ENCODE measurements around the gene SMPDL3A.

SMPDL3A gene

DNA sequence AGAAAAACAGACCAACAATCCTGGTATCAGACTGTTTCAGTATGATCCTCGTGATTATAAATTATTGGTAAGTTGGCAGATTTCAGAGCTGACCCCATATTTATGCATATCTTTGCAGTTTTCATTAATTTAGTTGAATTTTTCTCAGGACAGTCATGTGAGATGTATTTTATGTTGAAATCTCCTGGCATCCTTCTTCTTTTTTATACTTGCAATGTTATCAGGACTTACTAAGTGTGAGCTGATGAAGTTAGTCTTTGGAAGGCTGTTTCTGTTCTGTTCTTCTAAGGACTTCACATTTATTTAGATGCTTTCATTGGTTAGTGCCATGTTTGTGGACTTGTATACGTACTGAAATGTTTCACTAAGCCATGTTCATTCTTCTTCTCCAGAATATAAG lies 17.2 kb downstream of the SMPDL3A start:
- DNase-seq, result no peak

DNA sequence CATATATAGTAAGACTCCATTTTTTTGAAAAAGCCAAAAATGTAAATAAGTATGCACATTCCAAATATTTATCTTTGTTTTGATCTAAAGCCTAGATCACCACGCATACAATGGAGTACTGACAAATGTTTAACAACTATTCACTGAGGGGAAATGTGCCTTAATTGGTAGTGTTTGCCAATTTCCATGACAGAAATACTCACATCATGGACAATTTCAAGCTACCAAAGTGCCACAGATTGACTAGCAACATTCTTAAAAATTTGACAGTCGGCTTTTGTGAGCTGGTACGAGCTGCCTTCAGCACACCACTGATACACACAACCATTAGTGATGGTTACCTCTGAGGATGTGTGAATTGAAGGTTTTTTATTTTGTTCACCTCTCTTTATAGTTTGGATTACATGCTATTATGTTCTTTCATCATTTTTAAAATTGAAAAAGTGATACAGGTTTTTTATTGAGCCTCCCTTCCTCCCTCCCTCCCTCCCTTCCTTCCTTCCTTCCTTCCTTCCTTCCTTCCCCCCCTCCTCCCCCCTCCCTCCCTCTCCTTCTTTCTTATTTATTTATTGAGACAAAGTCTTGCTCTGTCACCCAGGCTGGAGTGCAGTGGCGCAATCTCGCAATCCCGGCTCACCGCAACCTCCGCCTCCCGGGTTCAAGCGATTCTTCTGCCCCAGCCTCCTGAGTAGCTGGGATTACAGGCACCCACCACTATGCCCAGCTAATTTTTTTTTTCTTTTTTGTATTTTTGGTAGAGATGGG lies 19.2 kb downstream of the SMPDL3A start:
- no peak for DNase-seq

GRCh38 chr6:122809001-122809400 lies 19.9 kb downstream of the SMPDL3A start:
- DNase-seq, result no peak

- no peak for DNase-seq
Observed at GRCh38 chr6:122809691-122810090, 20.6 kb downstream of the SMPDL3A start.

GRCh38 chr6:122810189-122810588 lies 21.1 kb downstream of the SMPDL3A start:
- DNase-seq, result no peak

- DNase-seq, result no peak
Observed at GRCh38 chr6:122817358-122817757, 28.3 kb downstream of the SMPDL3A start.

GRCh38 chr6:122817766-122818165 lies 28.7 kb downstream of the SMPDL3A start:
- DNase-seq, result no peak

DNA sequence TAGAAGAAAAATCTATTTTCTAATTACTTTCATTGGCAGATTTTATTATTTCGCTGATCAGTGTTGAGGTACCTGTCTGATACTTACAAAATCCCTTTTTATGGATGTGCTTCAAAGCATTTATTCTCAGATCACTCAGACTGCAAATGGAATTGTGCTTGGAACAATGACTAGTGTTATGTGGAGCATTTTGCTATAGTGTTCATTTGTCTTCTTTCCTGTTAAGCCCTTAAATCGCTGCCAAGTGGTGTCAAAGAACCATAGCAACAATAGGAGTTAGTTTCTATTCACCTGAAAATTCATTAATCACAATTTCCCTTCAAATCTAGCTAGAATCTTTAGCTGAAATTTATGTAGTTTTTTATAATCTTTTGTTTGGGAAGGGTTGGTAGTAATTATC lies 29.8 kb downstream of the SMPDL3A start:
- no peak for DNase-seq

DNA sequence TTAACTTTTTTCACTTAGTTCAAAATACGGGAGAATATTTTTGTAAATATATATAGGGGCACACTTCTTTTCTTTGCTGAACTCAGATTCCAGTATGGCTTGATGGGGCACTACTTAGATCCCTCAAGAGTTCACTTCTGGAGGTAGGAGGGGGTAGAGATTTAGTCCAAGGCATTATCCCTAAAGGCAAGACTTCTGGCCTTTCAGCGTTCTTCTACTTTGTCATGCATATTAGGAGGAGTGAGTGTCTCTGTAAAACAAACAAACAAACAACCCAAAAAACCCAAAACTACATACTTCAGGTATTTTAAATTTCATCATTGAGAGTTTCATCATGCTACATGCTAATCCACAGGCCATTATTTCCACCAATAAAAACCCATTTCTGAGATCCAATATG lies 32.0 kb downstream of the SMPDL3A start:
- DNase-seq, result no peak

DNA sequence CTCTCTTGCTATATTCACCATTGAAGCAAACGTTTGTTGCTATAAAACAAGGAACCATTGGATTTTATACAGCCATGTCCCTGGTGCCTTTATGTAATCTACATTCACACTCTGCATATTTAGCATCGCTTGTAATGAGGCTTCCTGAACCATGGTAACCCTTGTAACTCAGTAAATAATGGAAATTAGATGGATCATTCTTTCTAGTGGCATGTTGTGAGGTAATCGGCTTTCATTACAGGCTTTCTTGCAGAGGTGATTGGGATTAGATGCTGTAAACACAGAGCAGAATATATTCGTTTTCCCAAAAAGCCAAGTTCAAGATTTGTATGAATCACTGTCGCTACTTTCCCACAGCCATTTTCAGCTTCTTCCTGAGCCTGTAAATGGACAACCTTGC lies 36.1 kb downstream of the SMPDL3A start:
- no peak for DNase-seq

DNA sequence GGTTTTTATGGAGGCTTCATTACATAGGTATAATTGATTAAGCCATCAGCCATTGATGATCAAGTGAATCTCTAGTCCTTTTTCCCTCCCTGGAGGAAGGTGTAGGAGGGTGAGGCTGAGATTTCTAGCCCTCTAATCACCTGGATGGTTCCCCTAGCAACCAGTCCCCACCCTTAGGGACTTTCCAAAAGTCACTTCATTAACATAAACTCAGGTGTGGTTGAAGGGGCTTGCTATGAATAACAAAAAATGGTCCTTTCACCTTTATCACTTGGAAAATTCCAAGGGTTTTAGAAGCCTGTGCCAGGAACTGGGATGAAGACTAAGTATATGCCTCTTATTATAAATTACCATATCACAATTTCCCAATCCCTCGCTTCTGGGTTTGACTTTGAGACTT lies 40.4 kb downstream of the SMPDL3A start:
- no peak for DNase-seq

GRCh38 chr6:122831511-122831910 lies 42.5 kb downstream of the SMPDL3A start:
- DNase-seq, result no peak

GRCh38 chr6:122832459-122832858 lies 43.4 kb downstream of the SMPDL3A start:
- no peak for DNase-seq

- no peak for DNase-seq
Observed at GRCh38 chr6:122833021-122833491, 44.0 kb downstream of the SMPDL3A start.

DNA sequence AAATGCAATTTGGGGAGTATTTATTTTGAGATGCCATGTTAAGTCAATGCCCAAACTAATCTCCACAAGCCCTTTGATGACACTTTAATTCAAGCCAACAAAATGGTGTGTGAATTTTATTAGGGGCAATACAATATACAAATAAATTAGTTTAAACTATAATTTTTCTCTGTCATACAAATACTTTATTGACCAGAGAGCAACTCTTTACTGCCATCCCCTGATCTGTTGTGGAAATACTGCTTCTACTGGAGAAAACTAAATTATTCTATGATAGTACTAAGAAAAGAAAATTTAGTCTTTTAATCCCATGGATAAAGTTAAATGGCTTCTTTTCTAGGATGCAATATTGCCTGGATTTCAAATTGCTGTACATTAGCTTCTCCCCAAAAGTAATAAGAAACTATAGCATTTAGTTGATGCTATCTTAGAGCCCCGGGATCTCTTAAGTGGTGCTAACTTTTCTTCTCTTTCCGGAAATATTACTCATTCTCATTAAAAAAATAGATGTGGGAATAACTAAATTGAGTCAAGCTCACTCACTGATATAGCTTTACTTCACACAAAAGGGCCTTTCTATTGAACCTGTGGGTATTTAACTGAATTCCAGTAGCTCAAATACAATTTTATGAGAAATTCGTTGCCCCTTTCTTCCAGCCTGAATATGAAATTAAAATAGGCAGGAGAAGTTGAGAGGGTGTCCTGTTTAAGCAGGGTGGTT lies 49.2 kb downstream of the SMPDL3A start:
- no peak for DNase-seq

DNA sequence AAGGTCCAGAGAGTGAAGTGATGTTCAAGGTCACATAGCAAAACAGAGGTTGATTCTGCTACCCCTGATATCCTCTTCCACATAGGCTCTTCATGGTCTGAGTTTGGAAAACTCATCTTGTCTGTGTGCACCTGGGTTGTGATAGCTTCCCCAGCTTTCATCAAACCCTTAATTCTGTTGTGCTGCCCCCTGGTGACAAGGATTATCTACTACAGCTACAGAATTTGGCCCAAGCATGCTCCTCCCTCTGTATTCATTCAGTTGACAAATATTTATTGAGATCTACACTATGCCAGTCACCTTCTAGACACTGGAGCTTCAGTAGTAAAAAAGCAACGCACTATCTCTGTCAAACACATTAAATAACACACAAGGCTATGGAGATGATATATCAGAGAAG lies 50.4 kb downstream of the SMPDL3A start:
- peak; percentile 0 for DNase-seq

GRCh38 chr6:122839906-122840305 lies 50.8 kb downstream of the SMPDL3A start:
- no peak for DNase-seq

DNA sequence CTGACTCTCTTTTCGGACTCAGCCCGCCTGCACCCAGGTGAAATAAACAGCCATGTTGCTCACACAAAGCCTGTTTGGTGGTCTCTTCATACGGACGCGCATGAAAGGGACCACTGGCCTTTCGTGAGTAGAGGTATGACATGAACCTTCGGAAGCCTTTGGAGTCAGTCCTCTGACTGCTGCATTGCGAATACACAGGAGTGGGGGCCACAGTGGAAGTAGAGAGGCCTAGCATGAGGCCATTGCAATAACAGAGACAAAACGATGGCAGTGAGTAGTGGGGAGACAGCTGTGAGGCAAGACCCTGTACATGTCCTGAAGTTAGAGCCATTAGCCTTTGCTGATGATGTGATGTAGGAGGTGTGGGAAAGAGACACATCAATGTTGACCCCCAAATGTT lies 56.4 kb downstream of the SMPDL3A start:
- no peak for DNase-seq

DNA sequence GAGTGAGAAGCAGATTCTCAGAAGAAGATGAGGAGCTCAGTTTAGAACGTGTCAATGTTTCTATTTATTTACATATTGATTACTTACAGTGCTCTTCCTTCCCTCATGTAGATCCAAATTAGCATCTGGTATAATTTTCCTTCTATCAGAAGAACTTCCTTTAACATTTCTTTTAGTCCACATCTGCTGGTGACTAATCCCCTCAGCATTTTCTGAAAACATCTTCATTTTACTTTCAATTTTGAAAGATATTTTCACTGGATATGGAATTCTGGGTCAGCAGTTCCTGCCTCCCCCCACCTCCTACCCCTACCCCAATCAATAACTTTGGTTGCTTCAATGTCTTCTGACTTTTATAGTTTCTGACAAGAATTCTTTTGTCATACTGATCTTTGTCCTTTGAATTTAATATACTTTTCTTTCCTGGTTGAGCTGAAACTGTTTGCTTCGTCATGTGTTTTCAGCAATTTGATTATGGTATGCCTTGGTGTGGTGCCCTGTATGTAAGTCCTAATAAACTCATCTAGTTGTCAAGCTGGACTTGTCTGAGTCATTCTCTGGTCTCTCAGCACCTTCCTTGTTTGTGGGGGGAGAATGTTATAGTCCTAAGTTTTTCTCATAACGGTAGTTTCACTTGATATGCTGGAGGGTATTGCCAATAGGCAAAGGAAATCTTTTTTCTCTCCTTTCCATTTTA lies 57.0 kb downstream of the SMPDL3A start:
- DNase-seq, result no peak

DNA sequence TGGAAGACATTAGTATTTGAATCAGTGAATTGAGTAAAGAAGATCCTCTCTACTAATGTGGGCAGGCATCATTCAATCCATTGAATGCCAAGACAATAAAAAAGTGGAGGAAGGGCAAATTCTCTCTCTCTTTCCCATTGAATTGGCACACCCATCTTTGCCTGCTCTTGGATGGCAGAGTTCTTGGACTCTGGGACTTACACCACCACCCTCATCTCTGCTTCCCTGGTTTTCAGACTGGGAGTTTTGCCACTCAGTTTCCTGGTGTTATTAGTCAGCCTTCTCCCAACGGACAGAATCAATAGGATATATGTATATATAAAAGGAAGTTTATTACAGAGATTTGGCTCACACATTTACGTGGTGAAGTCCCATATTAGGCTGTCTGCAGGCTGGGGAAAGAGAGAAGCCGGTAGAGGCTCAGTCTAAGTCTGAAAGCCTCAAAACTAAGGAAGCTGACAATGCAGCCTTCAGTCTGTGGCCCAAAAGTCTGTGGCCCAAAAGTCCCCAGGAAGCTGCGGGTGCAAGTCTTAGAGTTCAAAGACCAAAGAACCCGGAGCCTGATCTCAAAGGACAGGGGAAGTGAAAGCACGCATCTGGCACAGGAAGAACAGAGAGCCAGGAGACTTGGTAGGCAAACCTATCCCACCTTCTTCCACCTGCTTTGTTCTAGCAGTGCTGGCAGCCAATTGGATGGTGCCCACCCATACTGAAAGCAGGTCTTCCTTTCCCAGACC lies 64.4 kb downstream of the SMPDL3A start:
- DNase-seq, result no peak

Measured in stimulated activated naive CD4-positive, alpha-beta T cell treated with Interleukin-2 at 50 U/mL for 16 hours (primary cell).